ENCODE results near the gene ORC4.
A peak's percentile ranks its signal among the peaks of the same experiment; 100 is the strongest.

The ORC4 gene

DNA sequence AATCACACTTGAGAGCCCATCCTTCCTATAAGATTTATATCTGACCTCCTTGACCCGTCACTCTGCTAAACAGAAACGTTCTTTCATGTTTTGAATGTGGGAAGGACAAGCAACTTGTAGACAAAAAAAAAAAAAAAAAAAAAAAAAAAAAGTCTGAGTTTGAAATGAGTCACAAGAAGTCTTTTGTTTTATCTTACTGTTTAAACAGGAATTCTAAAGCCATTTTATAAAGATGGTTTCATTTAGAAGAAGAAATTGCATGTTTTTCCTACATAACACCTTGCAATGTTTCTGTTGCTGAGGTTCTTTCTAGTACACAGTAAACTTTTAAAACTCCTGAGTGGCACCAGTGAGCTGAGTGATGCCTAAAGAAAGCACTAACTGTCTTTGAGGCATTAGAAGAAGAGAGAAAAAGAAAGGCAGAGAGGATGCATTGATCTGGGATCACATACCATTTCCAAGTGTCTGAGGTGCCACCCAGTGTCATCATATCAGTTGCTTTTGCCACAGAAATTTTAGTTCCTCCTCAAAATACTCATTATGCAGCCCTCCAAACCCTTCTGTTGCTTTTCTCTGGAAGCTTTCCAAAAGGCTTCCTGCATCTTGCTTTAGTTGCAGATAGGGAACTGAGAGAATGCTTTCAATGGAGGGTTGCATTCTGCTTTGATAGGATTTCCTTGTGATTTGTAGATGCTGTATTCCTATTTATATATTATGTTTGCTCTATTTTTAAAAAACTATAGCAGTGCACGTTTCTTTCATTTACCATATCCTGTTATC lies 106.6 kb downstream of the ORC4 start:
- TF ChIP-seq, protein P1, sequence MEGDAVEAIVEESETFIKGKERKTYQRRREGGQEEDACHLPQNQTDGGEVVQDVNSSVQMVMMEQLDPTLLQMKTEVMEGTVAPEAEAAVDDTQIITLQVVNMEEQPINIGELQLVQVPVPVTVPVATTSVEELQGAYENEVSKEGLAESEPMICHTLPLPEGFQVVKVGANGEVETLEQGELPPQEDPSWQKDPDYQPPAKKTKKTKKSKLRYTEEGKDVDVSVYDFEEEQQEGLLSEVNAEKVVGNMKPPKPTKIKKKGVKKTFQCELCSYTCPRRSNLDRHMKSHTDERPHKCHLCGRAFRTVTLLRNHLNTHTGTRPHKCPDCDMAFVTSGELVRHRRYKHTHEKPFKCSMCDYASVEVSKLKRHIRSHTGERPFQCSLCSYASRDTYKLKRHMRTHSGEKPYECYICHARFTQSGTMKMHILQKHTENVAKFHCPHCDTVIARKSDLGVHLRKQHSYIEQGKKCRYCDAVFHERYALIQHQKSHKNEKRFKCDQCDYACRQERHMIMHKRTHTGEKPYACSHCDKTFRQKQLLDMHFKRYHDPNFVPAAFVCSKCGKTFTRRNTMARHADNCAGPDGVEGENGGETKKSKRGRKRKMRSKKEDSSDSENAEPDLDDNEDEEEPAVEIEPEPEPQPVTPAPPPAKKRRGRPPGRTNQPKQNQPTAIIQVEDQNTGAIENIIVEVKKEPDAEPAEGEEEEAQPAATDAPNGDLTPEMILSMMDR (conservative IDR thresholded peaks at IDR 0.05; ENCODE audit: low read depth, low read length) = no peak
- H3K4me1 ChIP-seq (ENCODE audit: low read depth, poor library complexity, severe bottlenecking) = no peaks in the 10 kb centered on the region
- H3K4me3 ChIP-seq (IDR thresholded peaks at IDR 0.05; ENCODE audit: insufficient read depth, low read depth, low read length) = no peak overlapping the region
- no peaks in the 10 kb centered on the region for H3K36me3 ChIP-seq (ENCODE audit: insufficient read depth)
- H3K79me2 ChIP-seq (ENCODE audit: insufficient read depth, low read depth) = no peaks in the 10 kb centered on the region
- H3K27ac ChIP-seq = no peak overlapping the region
- H4K20me1 ChIP-seq (ENCODE audit: insufficient read depth) = no peaks in the 10 kb centered on the region
- H2AFZ ChIP-seq (ENCODE audit: low read depth) = no peak overlapping the region
- H3K27me3 ChIP-seq (ENCODE audit: insufficient read depth, low read depth) = no peaks in the 10 kb centered on the region
- H3K9ac ChIP-seq = no peak overlapping the region
- no peak overlapping the region for H3K4me2 ChIP-seq

DNA sequence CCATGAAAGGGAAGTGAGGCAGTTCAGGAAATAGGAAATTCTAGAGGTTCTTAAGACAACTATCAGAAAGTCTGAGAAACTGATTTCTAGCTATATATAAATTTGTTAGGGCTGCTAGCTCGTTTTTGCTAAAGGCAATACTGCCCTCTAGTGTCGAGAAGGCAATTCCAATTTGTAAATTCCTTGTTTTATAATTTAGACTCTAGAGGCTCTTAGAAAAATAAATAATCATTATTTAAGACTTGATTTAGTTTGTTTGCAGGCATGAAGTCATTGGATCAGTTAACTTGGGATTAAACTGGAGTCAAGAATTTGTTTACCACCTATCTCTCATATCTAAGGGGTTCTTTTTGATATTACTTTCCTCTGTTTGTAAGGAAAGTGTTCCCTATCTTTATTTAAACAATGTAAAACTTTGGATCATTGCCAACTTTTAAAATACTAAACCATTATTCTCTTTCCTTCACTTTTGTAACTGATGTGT lies 109.5 kb downstream of the ORC4 start:
- H3K9ac ChIP-seq = no peak overlapping the region
- H3K79me2 ChIP-seq (ENCODE audit: insufficient read depth, low read depth) = no peaks in the 10 kb centered on the region
- H3K36me3 ChIP-seq (ENCODE audit: insufficient read depth) = no peaks in the 10 kb centered on the region
- no peaks in the 10 kb centered on the region for H4K20me1 ChIP-seq (ENCODE audit: insufficient read depth)
- H3K4me1 ChIP-seq (ENCODE audit: low read depth, poor library complexity, severe bottlenecking) = no peaks in the 10 kb centered on the region
- TF ChIP-seq, protein P1 (conservative IDR thresholded peaks at IDR 0.05; ENCODE audit: low read depth, low read length) = peak; percentile 65
- H3K27me3 ChIP-seq (ENCODE audit: insufficient read depth, low read depth) = no peaks in the 10 kb centered on the region
- no peak overlapping the region for H3K4me3 ChIP-seq (IDR thresholded peaks at IDR 0.05; ENCODE audit: insufficient read depth, low read depth, low read length)
- H3K27ac ChIP-seq = no peak overlapping the region
- H3K4me2 ChIP-seq = no peak overlapping the region
- no peak overlapping the region for H2AFZ ChIP-seq (ENCODE audit: low read depth)

DNA sequence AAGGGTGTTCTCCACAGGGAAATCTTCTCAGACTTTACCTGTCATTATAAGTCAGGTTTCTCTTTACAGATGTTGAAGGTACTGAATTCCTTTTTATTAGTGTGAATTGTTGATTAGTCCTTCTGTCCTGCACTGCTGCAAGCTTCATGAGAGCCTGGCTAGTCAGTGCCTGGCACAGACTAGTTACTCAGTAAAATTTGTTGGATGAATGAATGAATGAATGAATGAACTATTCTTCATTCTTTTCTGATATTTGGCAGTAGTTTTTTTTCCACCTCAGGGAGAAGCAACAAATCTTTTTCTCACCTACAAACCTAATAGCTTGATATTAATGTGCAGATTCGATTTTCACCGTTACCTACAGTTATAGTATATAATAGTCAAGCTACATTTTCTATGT lies 111.4 kb downstream of the ORC4 start:
- TF ChIP-seq, protein P1 (conservative IDR thresholded peaks at IDR 0.05; ENCODE audit: low read depth, low read length) = no peak
- no peak overlapping the region for H3K4me3 ChIP-seq (IDR thresholded peaks at IDR 0.05; ENCODE audit: insufficient read depth, low read depth, low read length)
- H2AFZ ChIP-seq (ENCODE audit: low read depth) = no peak overlapping the region
- no peaks in the 10 kb centered on the region for H3K36me3 ChIP-seq (ENCODE audit: insufficient read depth)
- H3K27ac ChIP-seq = no peak overlapping the region
- no peak overlapping the region for H3K9ac ChIP-seq
- H3K4me1 ChIP-seq (ENCODE audit: low read depth, poor library complexity, severe bottlenecking) = no peaks in the 10 kb centered on the region
- no peak overlapping the region for H3K4me2 ChIP-seq
- H3K27me3 ChIP-seq (ENCODE audit: insufficient read depth, low read depth) = no peaks in the 10 kb centered on the region
- no peaks in the 10 kb centered on the region for H4K20me1 ChIP-seq (ENCODE audit: insufficient read depth)
- H3K79me2 ChIP-seq (ENCODE audit: insufficient read depth, low read depth) = no peaks in the 10 kb centered on the region

DNA sequence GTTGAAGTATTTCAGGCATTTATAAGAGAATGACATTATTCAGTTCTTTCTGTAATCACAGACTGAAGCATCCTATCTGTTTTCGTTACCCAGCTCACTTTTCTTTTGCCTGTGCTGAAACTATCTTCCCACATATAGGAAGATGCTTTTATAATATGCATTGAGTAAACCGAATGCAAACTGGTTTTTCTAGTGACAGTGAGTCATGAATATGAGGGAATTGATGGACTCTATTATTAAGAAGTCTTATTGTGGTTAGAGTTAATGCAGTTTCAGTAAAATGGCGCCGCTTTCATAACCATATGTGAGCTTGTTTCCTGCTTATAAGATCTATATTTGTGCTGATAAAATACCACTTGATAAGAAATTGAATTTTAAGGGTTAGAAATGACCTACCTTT lies 116.5 kb downstream of the ORC4 start:
- H3K27ac ChIP-seq = no peak overlapping the region
- no peak overlapping the region for H2AFZ ChIP-seq (ENCODE audit: low read depth)
- TF ChIP-seq, protein P1 (conservative IDR thresholded peaks at IDR 0.05; ENCODE audit: low read depth, low read length) = no peak
- no peaks in the 10 kb centered on the region for H3K27me3 ChIP-seq (ENCODE audit: insufficient read depth, low read depth)
- no peaks in the 10 kb centered on the region for H3K4me1 ChIP-seq (ENCODE audit: low read depth, poor library complexity, severe bottlenecking)
- no peaks in the 10 kb centered on the region for H3K79me2 ChIP-seq (ENCODE audit: insufficient read depth, low read depth)
- no peaks in the 10 kb centered on the region for H3K36me3 ChIP-seq (ENCODE audit: insufficient read depth)
- no peak overlapping the region for H3K4me3 ChIP-seq (IDR thresholded peaks at IDR 0.05; ENCODE audit: insufficient read depth, low read depth, low read length)
- H3K4me2 ChIP-seq = no peak overlapping the region
- H4K20me1 ChIP-seq (ENCODE audit: insufficient read depth) = no peaks in the 10 kb centered on the region
- H3K9ac ChIP-seq = no peak overlapping the region

All from KMS-11 (cell line).